Astrocyte (in vitro differentiated cells and primary cell): ENCODE data around the gene DCP2. TPM values are rescaled to one million over a fixed set of nuclear protein-coding genes. Genes with fewer than 3 reads are reported as not detected.

Source experiments
- DNase-seq: peaks from one replicate; pipeline ENCODE4 v3.0.0-alpha.2; 2010; ENCODE audit warnings: low read depth
- FAIRE-seq: peaks from 2 replicates; lab custom pipeline; 2011; peaks lifted over from hg19 to GRCh38; lab: Jason Lieb, UNC
- H2AFZ ChIP-seq: 2 replicates; pipeline ENCODE4 v1.6.0; 2012; ENCODE audit warnings: low read depth, low read length, inconsistent platforms
- H3K27ac ChIP-seq: 2 replicates; pipeline ENCODE4 v1.5.1; 2011; ENCODE audit warnings: low read depth, low read length, inconsistent platforms
- H3K27me3 ChIP-seq: 2 replicates; pipeline ENCODE4 v1.6.0; 2011; ENCODE audit warnings: low read length, inconsistent platforms; ENCODE audit not compliant: insufficient read depth
- H3K36me3 ChIP-seq: 2 replicates; pipeline ENCODE4 v1.5.1; 2011; ENCODE audit warnings: low read length, inconsistent platforms; ENCODE audit not compliant: insufficient read depth
- H3K4me1 ChIP-seq: 2 replicates; pipeline ENCODE4 v1.5.1; 2011; ENCODE audit warnings: low read length, inconsistent platforms; ENCODE audit not compliant: insufficient read depth
- H3K4me2 ChIP-seq: 2 replicates; pipeline ENCODE4 v1.6.0; 2012; ENCODE audit warnings: low read length, inconsistent platforms
- H3K4me3 ChIP-seq: 2 replicates; pipeline ENCODE4 v1.5.1; 2011; ENCODE audit warnings: low read depth, mild to moderate bottlenecking, low read length, inconsistent platforms; ENCODE audit not compliant: insufficient read depth
- H3K79me2 ChIP-seq: 2 replicates; pipeline ENCODE4 v1.6.0; 2012; ENCODE audit warnings: mild to moderate bottlenecking, low read length, inconsistent platforms; ENCODE audit not compliant: insufficient read depth
- H3K9ac ChIP-seq: 2 replicates; pipeline ENCODE4 v1.6.0; 2012; ENCODE audit warnings: mild to moderate bottlenecking, low read length, inconsistent platforms
- H3K9me3 ChIP-seq: 2 replicates; pipeline ENCODE4 v1.5.1; 2012; ENCODE audit warnings: low read depth, mild to moderate bottlenecking, low read length, inconsistent platforms; ENCODE audit not compliant: insufficient read depth
- H4K20me1 ChIP-seq: 2 replicates; pipeline ENCODE4 v1.6.0; 2012; ENCODE audit warnings: low read length, inconsistent platforms; ENCODE audit not compliant: insufficient read depth
- H3K27ac Mint-ChIP-seq: one replicate; pipeline ENCODE4 v1.8.0; 2021; ENCODE audit warnings: mild to moderate bottlenecking, mixed read lengths; ENCODE audit not compliant: unreplicated experiment
- H3K27me3 Mint-ChIP-seq: one replicate; pipeline ENCODE4 v1.8.0; 2021; ENCODE audit warnings: low read depth, mixed read lengths; ENCODE audit not compliant: unreplicated experiment
- H3K36me3 Mint-ChIP-seq: one replicate; pipeline ENCODE4 v1.8.0; 2021; ENCODE audit warnings: low read depth, mixed read lengths; ENCODE audit not compliant: unreplicated experiment
- H3K4me1 Mint-ChIP-seq: one replicate; pipeline ENCODE4 v1.8.0; 2021; ENCODE audit warnings: low read depth, mixed read lengths; ENCODE audit not compliant: unreplicated experiment
- H3K4me3 Mint-ChIP-seq: one replicate; pipeline ENCODE4 v1.8.0; 2021; ENCODE audit warnings: mild to moderate bottlenecking, moderate library complexity, mixed read lengths; ENCODE audit not compliant: unreplicated experiment
- H3K9me3 Mint-ChIP-seq: one replicate; pipeline ENCODE4 v1.8.0; 2021; ENCODE audit warnings: mild to moderate bottlenecking, mixed read lengths; ENCODE audit not compliant: unreplicated experiment
- EZH2 ChIP-seq: IDR thresholded peaks from 2 replicates; pipeline ENCODE4 v1.6.1; 2012; ENCODE audit warnings: mild to moderate bottlenecking, low read length, inconsistent platforms; ENCODE audit not compliant: insufficient read depth
- total RNA-seq: library from RNA; stranded (reverse); gene quantifications from 2 replicates; pipeline ENCODE4 v1.2.1, GENCODE V29; 2021
- TF ChIP-seq, protein P1 (sequence below): IDR thresholded peaks from 2 replicates; pipeline ENCODE4 v1.5.1; 2011; ENCODE audit warnings: low read depth, mild to moderate bottlenecking, inconsistent platforms, low read length, moderate library complexity; ENCODE audit not compliant: insufficient read depth

DCP2 gene
- total RNA-seq, 1 donor from 2014 or later, result 48.9 TPM

DNA sequence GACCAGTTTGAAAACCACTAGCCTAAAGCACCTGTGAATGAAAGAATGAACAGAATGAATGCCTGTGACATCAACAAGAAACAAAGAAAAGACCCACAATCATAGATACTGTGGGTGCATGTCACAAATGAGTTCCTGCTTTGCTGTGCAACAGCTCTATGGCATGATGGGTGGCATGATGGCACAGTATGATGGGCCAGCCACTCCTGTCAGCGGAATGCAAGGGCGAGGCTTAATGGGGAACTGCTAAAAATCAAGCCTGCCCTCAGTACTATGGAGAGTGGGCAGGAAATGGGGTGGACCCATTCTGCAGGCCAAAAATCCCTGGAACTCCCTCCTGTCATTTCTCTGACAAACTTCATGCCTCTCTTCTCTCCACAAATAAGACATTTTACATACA is 89.0 kb downstream of the DCP2 start:
- Histone ChIP-seq H3K36me3 (no peaks in the 10 kb centered on the region), H3K4me2 (no peak overlapping the region), H3K4me1 (peaks cover 29% of the 10 kb centered on the region), H4K20me1 (no peaks in the 10 kb centered on the region), H3K79me2 (no peaks in the 10 kb centered on the region), H3K27ac (no peak overlapping the region), H3K27me3 (no peaks in the 10 kb centered on the region), H3K4me3 (no peak overlapping the region), H3K9ac (no peak overlapping the region), H2AFZ (no peak overlapping the region), H3K9me3 (no peaks in the 10 kb centered on the region)
- Mint-ChIP-seq H3K4me1 (peaks cover 33% of the 10 kb centered on the region), H3K27me3 (no peaks in the 10 kb centered on the region), H3K4me3 (no peak overlapping the region), H3K27ac (no peak overlapping the region), H3K9me3 (no peaks in the 10 kb centered on the region), H3K36me3 (peaks cover 43% of the 10 kb centered on the region)
- TF ChIP-seq EZH2, result no peak
- TF ChIP-seq, protein P1, sequence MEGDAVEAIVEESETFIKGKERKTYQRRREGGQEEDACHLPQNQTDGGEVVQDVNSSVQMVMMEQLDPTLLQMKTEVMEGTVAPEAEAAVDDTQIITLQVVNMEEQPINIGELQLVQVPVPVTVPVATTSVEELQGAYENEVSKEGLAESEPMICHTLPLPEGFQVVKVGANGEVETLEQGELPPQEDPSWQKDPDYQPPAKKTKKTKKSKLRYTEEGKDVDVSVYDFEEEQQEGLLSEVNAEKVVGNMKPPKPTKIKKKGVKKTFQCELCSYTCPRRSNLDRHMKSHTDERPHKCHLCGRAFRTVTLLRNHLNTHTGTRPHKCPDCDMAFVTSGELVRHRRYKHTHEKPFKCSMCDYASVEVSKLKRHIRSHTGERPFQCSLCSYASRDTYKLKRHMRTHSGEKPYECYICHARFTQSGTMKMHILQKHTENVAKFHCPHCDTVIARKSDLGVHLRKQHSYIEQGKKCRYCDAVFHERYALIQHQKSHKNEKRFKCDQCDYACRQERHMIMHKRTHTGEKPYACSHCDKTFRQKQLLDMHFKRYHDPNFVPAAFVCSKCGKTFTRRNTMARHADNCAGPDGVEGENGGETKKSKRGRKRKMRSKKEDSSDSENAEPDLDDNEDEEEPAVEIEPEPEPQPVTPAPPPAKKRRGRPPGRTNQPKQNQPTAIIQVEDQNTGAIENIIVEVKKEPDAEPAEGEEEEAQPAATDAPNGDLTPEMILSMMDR, result no peak
- no peak for DNase-seq
- no peak for FAIRE-seq

DNA sequence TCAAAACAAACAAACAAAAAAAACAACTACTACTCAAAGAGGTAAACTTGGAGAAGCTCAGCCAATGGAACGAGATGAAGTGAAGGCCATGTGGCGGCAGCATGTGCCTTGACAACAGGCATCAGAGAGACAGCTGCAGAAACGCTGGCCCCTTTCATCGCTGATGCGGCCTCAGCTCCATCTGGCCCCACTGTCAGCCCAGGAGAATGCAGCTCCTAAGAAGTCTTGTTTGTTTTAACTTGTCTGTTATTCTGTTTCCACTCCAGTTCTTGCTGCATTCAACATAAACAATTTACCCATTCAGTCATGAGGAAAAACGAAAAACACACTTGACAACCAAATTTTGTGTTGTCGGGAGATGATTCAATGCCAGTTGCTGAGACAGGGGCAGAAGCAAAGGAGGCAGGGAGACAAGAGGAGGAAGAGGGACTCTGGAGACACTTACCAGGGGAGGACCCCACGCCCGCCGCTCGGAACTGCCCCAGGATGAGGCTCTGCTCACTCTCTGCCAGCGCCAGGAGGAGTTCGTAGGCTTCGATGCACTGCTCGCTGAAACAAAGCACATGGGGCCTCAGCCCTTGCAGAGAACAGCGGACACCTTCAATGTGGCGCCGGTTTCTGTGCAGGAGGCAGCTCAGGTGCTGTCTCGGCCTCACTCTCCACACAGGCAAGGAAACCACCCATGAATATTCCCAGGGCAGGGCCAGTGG is 91.2 kb downstream of the DCP2 start:
- Mint-ChIP-seq H3K36me3 (peaks cover 44% of the 10 kb centered on the region), H3K27me3 (no peaks in the 10 kb centered on the region), H3K4me1 (peaks cover 12% of the 10 kb centered on the region), H3K9me3 (no peaks in the 10 kb centered on the region), H3K4me3 (no peak overlapping the region), H3K27ac (no peak overlapping the region)
- TF ChIP-seq, protein P1, result no peak
- TF ChIP-seq EZH2, result no peak
- no peak overlapping the region for H3K4me2 ChIP-seq
- DNase-seq, result no peak
- H3K27ac ChIP-seq, result no peak overlapping the region
- H4K20me1 ChIP-seq, result no peaks in the 10 kb centered on the region
- H3K36me3 ChIP-seq, result no peaks in the 10 kb centered on the region
- no peak for FAIRE-seq
- H3K9me3 ChIP-seq, result no peaks in the 10 kb centered on the region
- no peaks in the 10 kb centered on the region for H3K27me3 ChIP-seq
- H3K79me2 ChIP-seq, result no peaks in the 10 kb centered on the region
- H3K4me3 ChIP-seq, result no peak overlapping the region
- H3K4me1 ChIP-seq, result peaks cover 7% of the 10 kb centered on the region
- no peak overlapping the region for H2AFZ ChIP-seq
- no peak overlapping the region for H3K9ac ChIP-seq

DNA sequence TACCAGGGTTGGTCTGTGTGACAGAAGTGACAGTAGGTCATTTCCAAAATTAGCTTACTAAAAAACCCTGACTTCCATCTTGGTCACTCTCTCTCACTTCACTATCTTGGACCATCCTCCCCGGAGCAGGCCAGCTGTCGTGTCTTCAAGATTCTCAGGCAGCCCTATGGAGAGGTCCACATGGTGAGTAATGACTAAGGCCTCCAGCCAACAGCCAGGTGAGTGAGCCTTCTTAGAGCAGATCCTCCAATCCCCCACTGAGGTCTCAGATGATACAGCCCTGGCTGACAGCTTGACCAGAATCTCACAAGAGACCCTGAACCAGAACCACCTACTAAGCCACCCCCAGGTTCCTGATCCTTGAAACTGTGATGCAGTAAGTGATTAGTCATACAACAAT is 92.0 kb downstream of the DCP2 start:
- no peak overlapping the region for H3K4me3 ChIP-seq
- no peak overlapping the region for H3K27ac Mint-ChIP-seq
- H3K4me1 Mint-ChIP-seq, result peaks cover 4% of the 10 kb centered on the region
- H3K4me1 ChIP-seq, result no peaks in the 10 kb centered on the region
- DNase-seq, result peak; percentile 63
- no peak for TF ChIP-seq EZH2
- H3K4me3 Mint-ChIP-seq, result no peak overlapping the region
- H3K79me2 ChIP-seq, result no peaks in the 10 kb centered on the region
- H3K9me3 ChIP-seq, result no peaks in the 10 kb centered on the region
- no peaks in the 10 kb centered on the region for H3K27me3 ChIP-seq
- no peak overlapping the region for H2AFZ ChIP-seq
- no peak overlapping the region for H3K9ac ChIP-seq
- H3K4me2 ChIP-seq, result no peak overlapping the region
- H4K20me1 ChIP-seq, result no peaks in the 10 kb centered on the region
- no peak for FAIRE-seq
- no peak overlapping the region for H3K27ac ChIP-seq
- H3K27me3 Mint-ChIP-seq, result no peaks in the 10 kb centered on the region
- peaks cover 44% of the 10 kb centered on the region for H3K36me3 Mint-ChIP-seq
- peaks cover 4% of the 10 kb centered on the region for H3K9me3 Mint-ChIP-seq
- H3K36me3 ChIP-seq, result no peaks in the 10 kb centered on the region

Other genes with a start within 250 kb of the DCP2 start
- 53.9 and 54.6 TPM in 2 replicates for gene APC, start 238.9 kb upstream of the DCP2 start, total RNA-seq
- 73.1 and 73.5 TPM in 2 replicates for gene SRP19, start 115.5 kb upstream of the DCP2 start, total RNA-seq
- 120 and 132 TPM in 2 replicates for gene REEP5, start 54.6 kb upstream of the DCP2 start, total RNA-seq